ENCODE results near the gene TMIGD3. TPM values are rescaled to one million over a fixed set of nuclear protein-coding genes. Genes with fewer than 3 reads are reported as not detected.
A peak's percentile ranks its signal among the peaks of the same experiment; 100 is the strongest.

TMIGD3 gene
- total RNA-seq, 1 donor from 2014 or later, result 0.85 TPM

GRCh38 chr1:111469539-111469938, 33.9 kb downstream of the TMIGD3 start:
- peaks cover 31% of the 10 kb centered on the region for H3K4me1 ChIP-seq
- no peak overlapping the region for H3K27ac ChIP-seq (replicated peaks)
- H3K4me3 ChIP-seq, result no peak overlapping the region
- H3K9me3 ChIP-seq (replicated peaks), result no peaks in the 10 kb centered on the region
- TF ChIP-seq, protein P1, sequence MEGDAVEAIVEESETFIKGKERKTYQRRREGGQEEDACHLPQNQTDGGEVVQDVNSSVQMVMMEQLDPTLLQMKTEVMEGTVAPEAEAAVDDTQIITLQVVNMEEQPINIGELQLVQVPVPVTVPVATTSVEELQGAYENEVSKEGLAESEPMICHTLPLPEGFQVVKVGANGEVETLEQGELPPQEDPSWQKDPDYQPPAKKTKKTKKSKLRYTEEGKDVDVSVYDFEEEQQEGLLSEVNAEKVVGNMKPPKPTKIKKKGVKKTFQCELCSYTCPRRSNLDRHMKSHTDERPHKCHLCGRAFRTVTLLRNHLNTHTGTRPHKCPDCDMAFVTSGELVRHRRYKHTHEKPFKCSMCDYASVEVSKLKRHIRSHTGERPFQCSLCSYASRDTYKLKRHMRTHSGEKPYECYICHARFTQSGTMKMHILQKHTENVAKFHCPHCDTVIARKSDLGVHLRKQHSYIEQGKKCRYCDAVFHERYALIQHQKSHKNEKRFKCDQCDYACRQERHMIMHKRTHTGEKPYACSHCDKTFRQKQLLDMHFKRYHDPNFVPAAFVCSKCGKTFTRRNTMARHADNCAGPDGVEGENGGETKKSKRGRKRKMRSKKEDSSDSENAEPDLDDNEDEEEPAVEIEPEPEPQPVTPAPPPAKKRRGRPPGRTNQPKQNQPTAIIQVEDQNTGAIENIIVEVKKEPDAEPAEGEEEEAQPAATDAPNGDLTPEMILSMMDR (IDR thresholded peaks at IDR 0.05; ENCODE audit: borderline replicate concordance), result no peak
- H3K27me3 ChIP-seq (ENCODE audit: low read depth), result no peaks in the 10 kb centered on the region
- H3K36me3 ChIP-seq, result peaks cover 76% of the 10 kb centered on the region
- intact Hi-C loops (cut with micrococcal nuclease), result no loop called here
- no peak for DNase-seq

GRCh38 chr1:111468717-111469100, 34.7 kb downstream of the TMIGD3 start:
- DNase-seq, result no peak
- intact Hi-C loops (cut with micrococcal nuclease), result no loop called here
- Histone ChIP-seq H3K27ac (replicated peaks) (peak overlapping the region; percentile 49), H3K36me3 (peaks cover 81% of the 10 kb centered on the region), H3K9me3 (replicated peaks) (no peaks in the 10 kb centered on the region), H3K4me1 (peaks cover 23% of the 10 kb centered on the region), H3K27me3 (ENCODE audit: low read depth) (no peaks in the 10 kb centered on the region), H3K4me3 (no peak overlapping the region)
- TF ChIP-seq, protein P1 (IDR thresholded peaks at IDR 0.05; ENCODE audit: borderline replicate concordance), result no peak

- peak overlapping the region; percentile 49 for H3K27ac ChIP-seq (replicated peaks)
These were observed 35.3 kb downstream of the TMIGD3 start for GRCh38 chr1:111467865-111468716.

DNA sequence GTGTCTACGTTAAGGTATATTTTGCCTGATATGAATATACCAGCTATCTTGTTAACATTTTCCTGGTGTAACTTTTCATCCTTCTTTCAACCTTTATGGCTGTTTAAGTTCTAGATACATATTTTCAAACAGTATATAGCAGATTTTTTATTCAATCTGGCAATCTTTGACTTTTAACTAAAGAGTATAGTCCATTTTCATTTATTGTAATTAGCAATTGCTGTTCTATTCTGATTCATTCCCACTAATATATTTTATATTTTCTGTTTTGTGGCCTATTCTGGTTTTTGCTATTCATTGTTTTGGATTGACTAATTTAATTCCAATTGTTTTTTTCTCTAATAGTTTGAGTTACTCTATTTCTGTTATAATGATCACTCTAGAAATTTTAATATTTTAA, 37.0 kb downstream of the TMIGD3 start:
- H3K36me3 ChIP-seq, result peaks cover 89% of the 10 kb centered on the region
- H3K9me3 ChIP-seq (replicated peaks), result no peaks in the 10 kb centered on the region
- TF ChIP-seq, protein P1 (IDR thresholded peaks at IDR 0.05; ENCODE audit: borderline replicate concordance), result no peak
- no peaks in the 10 kb centered on the region for H3K27me3 ChIP-seq (ENCODE audit: low read depth)
- intact Hi-C loops (cut with micrococcal nuclease), result no loop called here
- no peak overlapping the region for H3K27ac ChIP-seq (replicated peaks)
- DNase-seq, result no peak
- H3K4me3 ChIP-seq, result no peak overlapping the region
- peaks cover 39% of the 10 kb centered on the region for H3K4me1 ChIP-seq

More at GRCh38 chr1:111467865-111468716, 35.3 kb downstream of the TMIGD3 start:
- DNase-seq, result no peak
- H3K36me3 ChIP-seq, result peaks cover 85% of the 10 kb centered on the region
- H3K27me3 ChIP-seq (ENCODE audit: low read depth), result no peaks in the 10 kb centered on the region
- peaks cover 25% of the 10 kb centered on the region for H3K4me1 ChIP-seq
- TF ChIP-seq, protein P1 (IDR thresholded peaks at IDR 0.05; ENCODE audit: borderline replicate concordance), result no peak
- H3K9me3 ChIP-seq (replicated peaks), result no peaks in the 10 kb centered on the region
- intact Hi-C loops (cut with micrococcal nuclease), result no loop called here
- H3K4me3 ChIP-seq, result no peak overlapping the region

DNA sequence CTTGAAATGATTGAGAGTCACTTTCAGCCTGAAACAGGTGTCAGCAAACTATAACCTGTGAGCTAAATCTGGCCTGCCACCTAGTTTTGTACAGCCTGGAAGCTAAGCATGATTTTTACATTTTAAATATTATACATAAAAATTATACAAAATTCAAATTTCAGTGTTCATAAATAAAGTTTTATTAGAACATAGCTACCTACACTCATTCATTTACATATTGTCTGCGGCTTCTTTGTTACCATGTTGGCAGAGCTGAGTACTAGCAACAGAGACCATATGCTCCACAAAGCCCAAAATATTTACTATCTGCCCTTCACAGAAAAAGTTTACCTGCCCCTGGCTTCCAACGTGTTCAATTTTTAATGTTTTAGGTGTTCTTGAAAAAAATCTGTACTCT, 37.7 kb downstream of the TMIGD3 start:
- peaks cover 45% of the 10 kb centered on the region for H3K4me1 ChIP-seq
- H3K4me3 ChIP-seq, result no peak overlapping the region
- no peak for DNase-seq
- no peaks in the 10 kb centered on the region for H3K9me3 ChIP-seq (replicated peaks)
- no peak overlapping the region for H3K27ac ChIP-seq (replicated peaks)
- H3K36me3 ChIP-seq, result peaks cover 89% of the 10 kb centered on the region
- TF ChIP-seq, protein P1 (IDR thresholded peaks at IDR 0.05; ENCODE audit: borderline replicate concordance), result no peak
- no peaks in the 10 kb centered on the region for H3K27me3 ChIP-seq (ENCODE audit: low read depth)
- intact Hi-C loops (cut with micrococcal nuclease), result no loop called here

Measured in left ventricle myocardium inferior (tissue), 1 donor.